Measurements from ENCODE around the gene GALM.
"Not testable (repeated sequence)": the region's sequence is repeated elsewhere in the genome, so short reads cannot be mapped to it uniquely, and the experiment has no call there.

The GALM gene

DNA sequence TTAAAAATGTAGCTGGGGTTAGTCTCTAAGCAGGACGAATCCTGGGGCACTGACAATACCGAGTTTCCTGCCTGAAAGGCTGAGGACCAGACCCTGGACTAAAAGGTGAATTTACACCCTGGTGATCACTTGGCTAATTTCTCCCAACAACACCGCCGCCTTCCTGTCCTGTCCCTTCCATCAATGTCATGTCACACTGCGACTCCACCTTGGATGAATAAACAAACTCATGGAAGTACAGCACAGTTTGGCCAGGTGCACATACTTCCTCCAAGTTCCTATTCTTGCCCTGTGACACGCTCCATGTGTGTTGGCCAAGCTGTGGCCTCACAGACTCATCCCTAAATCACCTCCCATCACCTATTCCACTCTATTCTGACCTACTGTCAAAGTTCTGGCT, 15.9 kb upstream of the GALM start:
- DNase-seq (ENCODE audit: low spot score), result no peak

DNA sequence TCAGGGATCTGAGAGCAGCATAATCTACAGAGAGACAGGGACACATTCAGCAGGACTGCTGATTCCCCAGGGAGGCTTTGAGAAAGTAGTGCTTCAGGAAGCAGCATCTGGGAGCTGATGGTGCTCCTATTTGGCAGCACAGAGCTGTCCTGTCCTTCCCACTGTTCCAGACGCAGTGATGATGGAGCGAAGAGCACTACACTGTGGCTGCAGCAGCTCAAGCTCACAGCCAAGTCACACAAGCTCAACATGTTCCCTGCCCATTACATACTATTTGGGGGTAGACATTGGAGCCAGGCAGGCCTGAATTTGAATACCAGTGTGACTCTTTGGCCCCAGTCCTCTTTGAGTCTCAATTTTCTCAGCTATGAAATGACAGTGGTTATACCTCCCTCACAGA, 15.2 kb upstream of the GALM start:
- DNase-seq (ENCODE audit: low spot score), result no peak

DNA sequence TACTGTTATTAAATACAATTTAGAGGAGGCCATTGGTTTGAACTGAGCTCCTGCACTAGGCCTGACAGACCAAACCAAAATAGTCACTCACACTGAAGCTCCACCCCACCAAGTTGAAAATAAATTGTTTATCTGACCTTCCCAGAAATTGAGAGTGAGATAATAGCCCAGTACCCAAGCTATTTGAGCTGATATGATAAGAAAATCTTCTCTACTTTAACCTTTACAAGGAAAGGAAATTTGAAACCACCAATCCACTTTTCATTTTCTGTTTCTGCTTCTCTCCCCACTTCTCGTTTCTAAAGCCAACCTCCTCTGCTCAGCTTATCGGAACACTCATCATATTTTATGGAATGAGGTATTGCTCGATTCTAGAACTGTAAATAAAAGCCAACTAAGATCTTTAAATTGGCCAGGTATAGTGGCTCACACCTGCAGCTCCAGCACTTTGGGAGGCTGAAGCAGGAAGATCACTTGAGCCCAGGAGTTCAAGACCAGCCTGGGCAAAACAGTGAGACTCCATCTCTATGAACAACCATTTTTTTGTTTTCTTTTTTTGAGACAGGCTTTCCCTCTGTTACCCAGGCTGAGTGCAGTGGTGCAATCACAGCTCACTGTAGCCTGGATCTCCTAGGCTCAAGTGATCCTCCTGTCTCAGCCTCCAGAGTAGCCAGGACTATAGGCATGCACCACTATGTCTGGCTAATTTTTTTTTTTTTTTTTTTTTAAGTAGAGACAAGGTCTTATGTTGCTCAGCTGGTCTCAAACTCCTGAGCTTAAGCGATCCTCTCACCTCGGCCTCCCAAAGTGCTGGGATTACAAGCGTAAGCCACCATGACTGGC, 13.3 kb upstream of the GALM start:
- DNase-seq (ENCODE audit: low spot score), result no peak

DNA sequence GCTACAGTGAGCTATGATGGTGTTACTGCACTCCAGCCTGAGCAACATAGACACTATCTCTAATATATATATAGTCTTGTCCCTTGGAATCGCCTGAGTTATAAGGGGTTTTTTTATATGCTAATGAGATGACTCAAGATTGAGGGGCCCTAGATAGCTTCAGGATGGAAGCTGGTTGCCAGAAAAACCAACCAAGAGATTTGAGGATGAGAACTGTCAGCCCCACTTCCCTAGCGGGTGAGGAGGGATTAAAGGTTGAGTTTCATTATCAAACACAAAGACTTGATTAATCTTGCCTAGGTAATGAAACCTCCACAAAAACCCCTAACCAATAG, 12.6 kb upstream of the GALM start:
- no peak for DNase-seq (ENCODE audit: low spot score)

DNA sequence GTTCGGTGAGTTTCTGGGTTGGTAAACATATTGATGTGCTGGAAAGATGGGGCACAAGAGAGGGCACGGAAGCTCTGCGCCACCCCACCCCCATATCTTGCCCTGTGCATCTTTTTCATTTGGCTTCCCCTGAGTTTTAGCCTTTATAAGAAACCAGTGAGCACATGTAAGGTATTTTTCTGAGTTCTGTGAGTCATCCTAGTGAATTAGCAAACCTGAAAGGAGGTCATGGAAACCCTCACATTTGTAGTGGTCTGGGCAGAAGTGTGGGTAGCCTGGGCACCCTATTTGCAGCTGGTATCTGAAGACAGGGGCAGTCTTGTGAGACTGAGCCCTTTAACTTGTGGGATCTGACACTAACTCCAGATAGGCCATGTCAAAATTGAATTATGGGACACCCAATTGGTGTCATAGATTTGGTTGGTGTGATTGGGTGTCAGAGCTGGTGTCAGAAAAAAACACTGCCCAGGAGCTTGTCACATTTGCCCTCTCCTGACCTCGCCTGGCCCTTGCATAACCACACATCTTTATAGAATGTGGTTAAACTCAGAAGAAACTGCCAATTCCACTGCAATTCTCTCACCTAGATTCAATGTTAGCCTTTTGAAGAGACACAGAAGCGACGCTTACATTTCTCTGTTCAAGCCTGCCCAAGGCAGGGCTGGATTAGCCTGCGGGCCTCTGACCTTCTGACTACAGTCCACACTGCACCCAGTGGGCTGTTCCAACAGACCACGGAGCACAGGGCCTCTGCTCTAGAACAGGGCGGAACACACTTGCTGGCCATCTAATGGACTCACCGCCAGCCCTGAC, 12.0 kb upstream of the GALM start:
- DNase-seq (ENCODE audit: low spot score), result no peak

DNA sequence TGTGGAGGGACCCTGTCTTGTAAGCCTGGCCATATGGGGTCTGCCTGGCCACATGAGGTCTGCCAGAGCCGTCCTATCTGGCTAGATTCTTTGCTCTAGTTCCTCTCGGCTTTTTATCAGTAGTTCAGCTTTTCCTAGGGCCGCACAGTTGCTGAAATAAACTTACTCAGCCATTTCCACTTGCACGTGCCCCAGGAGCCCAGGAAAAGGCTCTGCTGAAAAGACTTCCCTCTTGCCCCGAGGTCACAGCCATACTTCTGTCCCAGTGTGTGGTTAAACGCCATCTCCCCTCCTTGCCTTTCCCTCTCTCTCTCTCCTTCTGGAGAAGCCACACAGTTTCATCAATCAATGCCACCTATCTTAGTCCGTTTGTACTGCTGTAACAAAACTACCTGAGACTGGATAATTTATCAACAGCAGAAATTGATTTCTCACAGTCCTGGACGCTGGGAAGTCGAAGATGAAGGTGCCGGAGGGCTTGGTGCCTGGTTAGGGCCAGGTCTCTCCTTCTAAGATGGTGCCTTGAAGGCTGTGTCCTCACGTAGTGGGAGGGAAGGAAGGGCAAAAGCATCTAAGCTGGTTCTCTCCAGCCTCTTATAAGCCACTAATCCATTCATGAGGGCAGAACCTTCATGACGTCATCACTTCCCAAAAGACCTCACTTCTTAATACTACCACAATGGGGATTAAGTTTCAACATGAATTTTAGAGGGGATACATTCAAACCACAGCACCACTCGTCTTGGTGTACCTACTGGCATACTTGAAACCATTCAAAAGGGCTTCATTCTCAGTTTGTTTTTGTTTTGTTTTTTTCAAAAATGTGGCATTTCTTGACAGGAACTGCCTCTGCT, 11.2 kb upstream of the GALM start:
- DNase-seq (ENCODE audit: low spot score), result no peak

DNA sequence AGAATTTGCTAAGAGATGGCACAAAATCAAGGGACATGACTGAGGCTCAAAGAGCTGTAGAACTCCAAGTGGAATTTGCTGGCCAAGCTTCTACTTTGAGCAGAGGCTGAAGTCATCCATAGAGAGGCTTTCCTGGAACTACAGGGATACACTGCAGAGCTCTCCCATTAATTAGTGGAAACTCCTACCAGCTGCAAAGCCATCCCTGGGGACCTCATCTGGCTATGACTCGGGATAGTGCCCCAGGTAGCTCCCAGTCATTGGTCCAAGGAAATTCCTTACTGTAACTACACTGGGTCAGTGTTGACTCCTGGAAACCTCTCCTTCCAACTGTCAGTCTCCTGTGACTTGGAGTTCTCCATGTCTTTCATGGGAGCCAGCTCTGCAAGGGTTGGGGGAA, 10.5 kb upstream of the GALM start:
- no peak for DNase-seq (ENCODE audit: low spot score)

DNA sequence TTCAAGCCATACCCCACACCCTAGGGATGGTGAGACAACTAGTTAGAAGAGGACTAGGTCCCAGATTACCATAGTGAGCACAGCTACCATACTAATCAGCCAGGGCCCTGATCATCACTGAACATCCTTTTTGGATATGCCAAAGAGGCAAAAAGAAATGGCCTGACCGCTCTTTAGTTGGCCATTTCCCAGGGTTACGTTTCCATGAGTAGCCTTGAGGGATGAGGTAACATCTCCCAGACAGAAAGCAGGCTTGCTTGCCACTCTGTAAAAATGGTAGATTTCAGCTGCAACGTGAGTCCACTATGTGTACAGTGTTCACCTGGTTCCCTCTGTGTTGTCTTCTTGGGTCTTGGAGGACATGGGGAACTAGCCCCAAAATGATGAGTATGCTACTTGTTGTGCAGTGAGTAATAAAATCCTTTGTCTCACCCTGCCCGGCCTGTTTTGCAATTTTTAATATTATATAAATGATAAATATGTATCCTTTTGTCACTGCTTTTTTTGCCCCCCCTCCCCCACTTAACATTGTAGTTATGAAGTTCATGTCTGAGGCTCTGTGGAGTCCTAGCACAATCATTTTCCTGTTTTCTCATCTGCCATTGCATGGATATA, 8.9 kb upstream of the GALM start:
- no peak for DNase-seq (ENCODE audit: low spot score)

DNA sequence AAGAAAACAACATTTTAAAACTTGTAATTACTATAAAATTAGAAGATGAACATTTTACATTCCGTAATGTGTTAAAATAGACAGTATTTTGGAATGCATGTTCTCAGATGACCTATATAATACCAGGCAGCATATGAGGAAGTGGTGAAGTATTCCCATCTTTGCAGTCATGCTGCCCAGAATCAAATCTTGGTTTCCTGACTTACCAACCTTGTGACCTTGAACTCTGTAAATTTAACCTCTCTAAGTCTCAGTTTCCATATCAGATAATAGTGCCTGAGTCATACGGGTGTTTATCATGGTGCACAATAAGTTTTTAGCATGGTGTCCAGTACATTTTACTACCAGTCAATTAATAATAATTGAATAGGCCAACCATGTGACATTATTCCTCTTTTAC, 7.3 kb upstream of the GALM start:
- no peak for DNase-seq (ENCODE audit: low spot score)

DNA sequence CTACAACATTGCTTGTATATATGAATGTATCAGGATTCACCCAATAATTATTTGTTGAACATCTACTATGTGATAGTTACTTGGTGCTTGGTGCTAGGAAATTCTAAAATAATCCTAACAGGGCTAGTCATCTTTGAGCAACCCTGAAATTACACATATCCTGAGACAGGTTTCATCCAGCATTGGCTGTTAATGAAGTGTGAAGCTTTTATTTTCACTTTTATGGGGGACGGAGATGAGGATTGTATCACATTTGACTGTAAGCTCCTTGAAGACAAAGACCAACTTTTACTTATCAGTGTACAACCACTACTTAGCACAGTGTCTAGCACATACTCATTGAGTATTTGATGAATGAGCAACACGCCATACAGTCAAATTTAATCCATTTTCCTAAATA, 6.8 kb upstream of the GALM start:
- DNase-seq (ENCODE audit: low spot score), result no peak

DNA sequence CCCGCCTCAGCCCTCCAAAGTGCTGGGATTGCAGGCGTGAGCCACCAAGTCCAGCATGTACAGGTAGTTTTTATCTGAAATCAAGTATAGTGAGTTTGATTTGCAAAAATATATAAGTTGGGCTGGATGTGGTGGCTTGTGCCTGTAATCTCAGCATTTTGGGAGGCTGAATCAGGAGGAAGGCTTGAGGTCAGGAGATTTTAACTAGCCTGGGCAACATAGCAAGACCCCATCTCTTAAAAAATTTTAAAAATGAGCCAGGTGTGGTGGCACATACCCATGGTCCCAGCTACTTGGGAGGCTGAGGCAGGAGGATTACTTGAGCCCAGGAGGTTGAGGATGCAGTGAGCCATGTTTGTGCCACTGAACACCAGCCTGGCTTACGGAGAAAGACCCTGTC, 5.6 kb upstream of the GALM start:
- no peak for DNase-seq (ENCODE audit: low spot score)

DNA sequence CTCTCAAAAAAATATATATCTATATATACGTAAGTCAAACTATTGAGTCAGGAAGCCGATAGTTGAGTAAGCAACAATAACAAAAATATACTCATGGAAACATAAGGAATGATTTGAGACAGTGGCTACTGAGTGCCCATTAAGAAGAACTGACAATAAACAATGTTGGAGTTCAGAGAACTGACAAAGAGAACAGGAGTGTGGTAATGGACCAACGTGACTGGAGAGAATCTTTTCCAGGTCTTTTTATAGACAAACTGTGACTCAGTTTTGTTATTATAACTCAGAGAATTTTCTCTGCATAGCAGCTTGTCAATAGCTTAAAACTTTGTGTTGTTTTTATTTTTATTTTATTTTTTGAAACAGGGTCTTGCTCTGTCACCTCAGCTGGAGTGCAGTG, 4.6 kb upstream of the GALM start:
- DNase-seq (ENCODE audit: low spot score), result no peak

DNA sequence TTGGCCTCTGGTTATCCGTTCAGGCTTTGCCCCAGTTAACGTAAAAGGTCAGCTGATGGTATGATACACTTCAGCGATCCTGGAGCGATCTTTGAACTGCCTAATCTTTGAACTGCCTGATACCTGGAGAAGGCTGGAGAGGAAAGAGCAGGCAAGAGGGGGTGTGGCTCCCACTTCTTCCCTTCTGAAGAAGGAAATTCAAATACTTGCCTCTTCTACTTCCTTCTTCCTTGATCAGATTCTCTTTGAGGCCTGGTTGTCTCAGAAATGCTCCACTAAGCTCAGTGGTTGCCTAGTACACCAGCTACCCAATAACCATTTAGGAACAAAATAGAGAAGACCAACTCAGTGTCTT, 619 bp downstream of the GALM start:
- no peak for DNase-seq (ENCODE audit: low spot score)

DNA sequence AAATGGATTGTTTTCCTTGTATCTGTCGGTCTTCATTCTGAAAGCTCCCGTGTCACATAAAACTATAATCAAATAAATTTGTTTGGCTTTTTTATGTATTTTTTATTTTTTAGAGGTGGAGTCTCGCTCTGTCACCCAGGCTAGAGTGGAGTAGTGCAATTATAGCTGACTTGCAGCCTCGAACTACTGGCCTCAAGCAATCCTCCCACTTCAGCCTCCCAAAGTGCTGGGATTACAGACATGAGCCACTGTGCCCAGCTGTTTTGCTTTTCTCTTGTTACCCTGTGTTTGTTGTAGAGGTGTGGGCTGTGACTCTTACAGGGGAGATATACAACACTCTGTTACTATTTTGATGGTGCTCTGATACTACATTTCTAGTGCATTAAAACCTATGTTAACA, 2.2 kb downstream of the GALM start:
- DNase-seq (ENCODE audit: low spot score), result no peak

DNA sequence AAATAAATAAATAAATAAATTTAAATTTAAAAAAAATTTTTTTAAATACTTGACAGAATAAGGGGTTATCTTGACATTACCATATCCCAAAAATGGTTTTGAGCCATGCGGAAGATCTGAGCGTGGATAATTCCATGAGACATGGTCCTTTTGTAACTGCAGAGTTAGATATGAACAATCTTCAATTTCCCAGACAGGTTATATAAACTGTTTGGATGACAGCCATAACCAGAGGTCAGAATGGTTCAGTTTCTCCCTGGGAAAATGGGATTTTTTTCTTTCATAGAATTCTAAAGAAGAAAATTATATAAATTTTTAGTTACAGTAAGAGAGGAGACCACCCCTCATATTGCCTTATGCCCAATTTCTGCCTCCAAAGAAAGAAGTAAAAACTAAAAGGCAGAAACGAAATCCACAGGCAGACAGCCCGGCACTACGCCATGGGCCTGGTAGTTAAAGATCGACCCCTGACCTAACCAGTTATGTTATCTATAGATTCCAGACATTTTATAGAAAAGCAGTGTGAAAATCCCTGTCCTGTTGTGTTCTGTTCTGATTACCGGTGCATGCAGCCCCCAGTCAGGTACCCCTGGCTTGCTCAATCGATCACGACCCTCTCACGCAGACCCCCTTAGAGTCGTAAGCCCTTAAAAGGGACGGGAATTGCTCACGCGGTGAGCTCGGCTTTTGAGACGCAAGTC, 3.0 kb downstream of the GALM start:
- no peak for DNase-seq (ENCODE audit: low spot score)

DNA sequence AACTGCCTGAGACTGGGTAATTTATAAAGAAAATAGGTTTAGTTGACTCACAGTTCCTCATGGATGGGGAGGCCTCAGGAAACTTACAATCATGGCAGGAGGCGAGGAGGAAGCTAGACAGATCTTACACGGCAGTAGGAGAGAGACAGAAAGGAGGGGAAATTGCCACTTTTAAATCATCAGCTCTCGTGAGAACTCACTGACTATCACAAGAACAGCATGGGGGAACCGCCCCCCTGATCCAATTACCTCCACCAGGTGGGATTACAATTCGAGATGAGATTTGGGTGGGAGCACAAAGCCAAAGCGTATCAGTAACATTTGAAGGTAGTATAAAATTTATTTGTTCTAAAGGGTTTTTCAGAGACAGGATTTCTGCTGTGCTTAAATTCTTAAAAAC, 5.4 kb downstream of the GALM start:
- DNase-seq (ENCODE audit: low spot score), result no peak

DNA sequence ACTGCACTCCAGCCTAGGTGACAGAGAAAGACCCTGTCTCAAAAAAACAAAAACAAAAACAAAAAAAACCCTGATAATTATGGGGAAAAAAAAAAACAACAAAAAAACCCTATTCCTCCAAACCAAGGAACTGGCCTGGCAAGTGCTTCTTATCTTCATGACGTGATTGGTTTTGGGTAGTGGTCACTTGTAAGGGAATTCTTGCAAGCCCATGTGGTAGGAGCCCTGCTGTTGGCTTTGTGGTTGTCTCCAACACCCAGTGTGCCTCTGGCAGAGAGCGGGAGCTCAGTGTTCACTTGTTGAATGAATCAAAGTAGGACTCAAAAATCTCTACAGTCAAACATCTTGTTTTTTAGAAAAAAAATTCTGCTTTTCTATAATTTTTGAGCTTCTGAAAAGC, 6.0 kb downstream of the GALM start:
- no peak for DNase-seq (ENCODE audit: low spot score)

DNA sequence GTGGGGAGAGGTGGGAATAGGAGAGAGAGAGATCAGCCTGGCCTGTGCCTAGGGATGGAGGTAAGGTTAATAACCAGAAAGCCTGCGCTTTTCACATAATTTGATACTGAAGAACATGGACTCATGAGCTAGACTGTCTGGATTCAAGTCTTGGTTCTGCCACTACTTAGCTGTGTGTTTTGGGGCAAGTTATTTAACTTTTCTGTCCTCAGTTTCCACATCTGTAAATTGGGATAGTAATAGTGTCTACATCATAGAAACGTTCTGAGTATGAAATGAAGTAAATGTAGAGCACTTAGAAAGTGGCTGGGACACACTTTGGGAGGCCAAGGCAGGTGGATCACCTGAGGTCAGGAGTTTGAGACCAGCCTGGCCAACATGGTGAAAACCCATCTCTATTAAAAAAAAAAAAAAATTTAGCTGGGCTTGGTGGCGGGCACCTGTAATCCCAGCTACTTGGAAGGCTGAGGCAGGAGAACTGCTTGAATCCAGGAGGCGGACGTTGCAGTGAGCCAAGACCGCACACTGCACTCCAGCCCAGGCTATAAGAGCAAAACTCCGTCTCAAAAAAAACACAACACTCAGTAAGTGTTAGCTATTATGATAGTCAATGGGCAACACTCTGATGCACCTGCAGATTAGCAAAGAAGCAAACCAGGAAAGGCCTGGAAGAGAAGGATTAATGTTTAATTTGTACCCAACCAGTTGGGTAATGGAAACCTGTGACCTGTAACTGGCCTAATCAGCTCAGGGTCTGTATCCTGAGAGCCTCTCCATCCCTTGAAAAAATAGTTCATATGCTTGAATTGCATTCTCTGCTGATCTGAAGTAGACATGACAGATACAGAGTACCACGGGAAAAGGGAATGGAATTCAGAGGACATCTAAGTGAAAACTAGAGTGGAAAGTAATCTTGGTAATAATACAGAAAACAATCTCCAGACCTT, 6.8 kb downstream of the GALM start:
- DNase-seq (ENCODE audit: low spot score), result no peak

DNA sequence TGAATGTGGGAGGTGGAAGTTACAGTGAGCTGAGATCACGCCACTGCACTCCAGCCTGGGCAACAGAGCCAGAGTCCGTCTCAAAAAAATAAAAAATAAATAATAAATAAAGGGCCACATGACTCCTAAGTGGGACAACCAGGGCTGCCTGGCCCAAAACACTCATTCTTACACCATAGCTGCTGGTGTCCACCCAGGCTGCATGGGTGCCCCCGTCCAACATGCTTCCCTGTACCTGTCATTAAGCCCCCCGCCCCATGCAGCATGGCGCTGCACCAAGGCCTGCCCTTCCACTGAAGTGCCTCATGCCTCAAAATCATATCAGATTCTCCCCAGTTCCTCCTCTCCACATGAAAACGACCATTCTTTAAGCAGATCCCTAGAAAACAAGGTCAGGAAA, 10.8 kb downstream of the GALM start:
- no peak for DNase-seq (ENCODE audit: low spot score)

DNA sequence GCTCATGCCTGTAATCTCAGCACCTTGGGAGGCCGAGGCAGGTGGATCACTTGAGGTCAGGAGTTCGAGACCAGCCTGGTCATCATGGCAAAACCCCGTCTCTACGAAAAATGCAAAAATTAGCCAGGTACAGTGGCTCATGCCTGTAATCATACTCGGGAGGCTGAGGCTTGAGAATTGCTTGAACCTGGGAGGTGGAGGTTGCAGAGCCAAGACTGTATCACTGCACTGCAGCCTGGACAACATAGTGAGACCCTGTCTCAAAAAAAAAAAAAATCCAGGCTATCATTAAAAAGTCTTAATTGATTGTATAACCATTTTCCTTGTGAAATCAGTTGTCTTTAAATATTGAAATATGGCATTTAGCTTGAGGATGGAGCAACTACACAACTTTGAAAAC, 15.0 kb downstream of the GALM start:
- not testable (repeated sequence) for DNase-seq (ENCODE audit: low spot score)
